Endothelial cell of umbilical vein (primary cell): Measurements from ENCODE around the gene BANK1. TPM values are rescaled to one million over a fixed set of nuclear protein-coding genes. Genes with fewer than 3 reads are reported as not detected.

ENCODE experiments used
- BruUV-seq: library from RNA; stranded (reverse); fragments of 400-500 nt; replicated peaks from 2 replicates; lab custom pipeline; 2021; lab: Mats Ljungman, UMichigan
- CTCF ChIA-PET: fragments of 300-600, 350-600 bp; sonication (Branson Sonifier 250); formaldehyde crosslinking; loops from one replicate; lab custom pipeline; 2021; ENCODE audit warnings: antibody characterized with exemption, inconsistent platforms; lab: Charles Lee
- POLR2A ChIA-PET: fragments of 300-600, 350-600 bp; sonication (Branson Sonifier 250); formaldehyde crosslinking; loops from one replicate; lab custom pipeline; 2021; ENCODE audit warnings: antibody characterized with exemption, inconsistent platforms; lab: Charles Lee
- DNase-seq: peaks from one replicate; pipeline ENCODE4 v3.0.0-alpha.2; 2011; ENCODE audit warnings: low read depth, low spot score
- FAIRE-seq: peaks from 2 replicates; lab custom pipeline; 2011; peaks lifted over from hg19 to GRCh38; lab: Jason Lieb, UNC
- H2AFZ ChIP-seq: 2 replicates; pipeline ENCODE4 v1.6.0; 2012; ENCODE audit warnings: low read depth, low read length, control low read depth, inconsistent platforms
- H3K27ac ChIP-seq: 2 replicates; pipeline ENCODE4 v1.5.1; 2011; ENCODE audit warnings: low read depth, mild to moderate bottlenecking, control low read depth, low read length, moderate library complexity; ENCODE audit not compliant: insufficient read depth
- H3K27me3 ChIP-seq, 2 experiments: 2 replicates each; pipeline versions ENCODE4 v1.6.0 to v1.6.1; 2011; ENCODE audit warnings: low read length in 2 of 2, mixed read lengths in 1 of 2; ENCODE audit not compliant: control insufficient read depth in 2 of 2, insufficient read depth in 2 of 2
- H3K36me3 ChIP-seq, 2 experiments: 2 replicates in 1 of 2; 3 replicates in 1 of 2; pipeline ENCODE4 v1.5.1; 2011; ENCODE audit warnings: low read length in 2 of 2, mild to moderate bottlenecking in 1 of 2, moderate library complexity in 1 of 2; ENCODE audit not compliant: control insufficient read depth in 2 of 2, insufficient read depth in 2 of 2; ENCODE audit errors: extremely low read depth in 1 of 2
- H3K4me1 ChIP-seq: 3 replicates; pipeline ENCODE4 v1.5.1; 2011; ENCODE audit warnings: mild to moderate bottlenecking, low read length; ENCODE audit not compliant: control insufficient read depth, insufficient read depth; ENCODE audit errors: extremely low read depth
- H3K4me2 ChIP-seq: 2 replicates; pipeline ENCODE4 v1.6.1; 2011; ENCODE audit warnings: low read length, control low read depth, mixed read lengths; ENCODE audit not compliant: insufficient read depth
- H3K4me3 ChIP-seq, 3 experiments: fragments of 200-600 bp in 1 of 3; sonication (generic), shearing (Covaris generic) in 1 of 3; replicated peaks in 1 of 3; 2 replicates each; pipeline ENCODE4 v1.5.1; 2011 to 2016; ENCODE audit warnings: control low read depth in 3 of 3, low read length in 3 of 3, mild to moderate bottlenecking in 2 of 3, inconsistent platforms in 1 of 3, low read depth in 1 of 3, moderate library complexity in 1 of 3; ENCODE audit not compliant: insufficient read depth in 1 of 3
- H3K79me2 ChIP-seq: 2 replicates; pipeline ENCODE4 v1.6.0; 2012; ENCODE audit warnings: low read length, inconsistent platforms; ENCODE audit not compliant: control insufficient read depth, insufficient read depth
- H3K9ac ChIP-seq: replicated peaks from 2 replicates; pipeline ENCODE3; 2011; ENCODE audit warnings: low read length, control low read depth; ENCODE audit not compliant: insufficient read depth; ENCODE audit errors: extremely low read depth
- H3K9me1 ChIP-seq: replicated peaks from 3 replicates; pipeline ENCODE4 v1.6.0; 2011; ENCODE audit warnings: mild to moderate bottlenecking, low read length; ENCODE audit not compliant: control insufficient read depth, insufficient read depth; ENCODE audit errors: extremely low read depth
- H3K9me3 ChIP-seq: replicated peaks from 2 replicates; pipeline ENCODE4 v1.5.1; 2012; ENCODE audit warnings: low read length, inconsistent platforms; ENCODE audit not compliant: control insufficient read depth, insufficient read depth
- H4K20me1 ChIP-seq: replicated peaks from 2 replicates; pipeline ENCODE3; 2011; ENCODE audit warnings: mild to moderate bottlenecking, low read length; ENCODE audit not compliant: control insufficient read depth, insufficient read depth; ENCODE audit errors: extremely low read depth
- EZH2 ChIP-seq: IDR thresholded peaks from 2 replicates; pipeline ENCODE4 v1.6.1; 2012; ENCODE audit warnings: borderline replicate concordance, low read depth, mild to moderate bottlenecking, moderate library complexity, low read length, inconsistent platforms; ENCODE audit not compliant: severe bottlenecking
- FOS ChIP-seq: IDR thresholded peaks from 2 replicates; pipeline ENCODE4 v1.6.1; 2011; ENCODE audit warnings: mild to moderate bottlenecking, low read length, moderate library complexity, borderline replicate concordance; ENCODE audit not compliant: insufficient read depth
- GATA2 ChIP-seq: IDR thresholded peaks from 2 replicates; pipeline ENCODE4 v1.7.0; 2011; ENCODE audit warnings: low read depth, mild to moderate bottlenecking, moderate library complexity, mixed read lengths, low read length; ENCODE audit not compliant: insufficient read length, insufficient read depth
- JUN ChIP-seq: IDR thresholded peaks from 2 replicates; pipeline ENCODE4 v1.6.1; 2011; ENCODE audit warnings: borderline replicate concordance, low read depth; ENCODE audit not compliant: insufficient read length, insufficient read depth
- MAX ChIP-seq: IDR thresholded peaks from 2 replicates; pipeline ENCODE4 v1.6.1; 2011; ENCODE audit not compliant: insufficient read depth, insufficient read length
- MYC ChIP-seq: IDR thresholded peaks from one replicate; pipeline ENCODE4 v1.6.1; 2011; ENCODE audit warnings: mild to moderate bottlenecking, low read depth, low read length
- POLR2A ChIP-seq: IDR thresholded peaks from 2 replicates; pipeline ENCODE4 v1.6.1; 2012; ENCODE audit warnings: low read depth, mild to moderate bottlenecking, control low read depth, low read length
- POLR2AphosphoS5 ChIP-seq: IDR thresholded peaks from 2 replicates; pipeline ENCODE4 v1.6.1; 2012; ENCODE audit warnings: low read depth, mild to moderate bottlenecking, control low read depth, low read length, moderate library complexity; ENCODE audit not compliant: insufficient read depth
- dilution Hi-C: fragments of 300-500 bp; cut with MboI; formaldehyde crosslinking; loops from one replicate; pipeline ENCODE4 v1.15.0; 2019; ENCODE audit warnings: low sequenced_read_pairs; ENCODE audit not compliant: extremely low pct_ligation_motif_present
- intact Hi-C: fragments of 100-400 bp; cut with micrococcal nuclease; formaldehyde crosslinking; loops from one replicate; pipeline ENCODE4 v1.10.0; 2022
- polyA plus RNA-seq, 4 experiments: library from polyadenylated mRNA; depleted of rRNA in 3 of 4; stranded (reverse) in 3 of 4; unstranded in 1 of 4; fragments of >200 nt; gene quantifications; 2 replicates each; pipeline versions ENCODE4 v1.2.1 to v1.2.3, GENCODE V29; 2011 to 2012; ENCODE audit warnings: missing spikeins in 1 of 4
- total RNA-seq: library from RNA; stranded (reverse); gene quantifications from 2 replicates; pipeline ENCODE4 v1.2.3, GENCODE V29; 2021
- TF ChIP-seq, protein P1 (sequence below), 2 donors: IDR thresholded peaks; 1 replicate in 1 of 2; 2 replicates in 1 of 2; pipeline ENCODE4 v1.5.1; 2011; ENCODE audit warnings: low read length in 2 of 2, mild to moderate bottlenecking in 2 of 2, moderate library complexity in 2 of 2, control low read depth in 1 of 2, inconsistent platforms in 1 of 2, low read depth in 1 of 2; ENCODE audit not compliant: insufficient read depth in 1 of 2; ENCODE audit errors: extremely low read depth in 1 of 2

The BANK1 gene
- total and polyA plus RNA-seq, 2 donors (not counting 3 experiments of a cell fraction or from before 2014, with no cell fraction given): 0.29 to 0.32 TPM

GRCh38 chr4:101970547-101971155, 180.1 kb downstream of the BANK1 start:
- CTCF ChIA-PET: interaction anchor here (1.1 to 1.4 kb wide), 3 partner anchors 10 to 28 kb away, joined by 3 to 4 read pairs (median 4); no protein-coding TSS in a partner anchor
- Histone ChIP-seq H3K9ac (no peak overlapping the region), H3K9me3 (no peaks in the 10 kb centered on the region), H3K4me2 (no peak overlapping the region), H3K4me1 (no peaks in the 10 kb centered on the region), H3K27me3 (no peaks in the 10 kb centered on the region), H3K9me1 (no peaks in the 10 kb centered on the region), H3K79me2 (no peaks in the 10 kb centered on the region), H3K27ac (no peak overlapping the region), H4K20me1 (no peaks in the 10 kb centered on the region), H3K4me3 (no peak overlapping the region), H3K36me3 (no peaks in the 10 kb centered on the region), H2AFZ (no peak overlapping the region)
- no TSS peak for BruUV-seq
- DNase-seq (no peak), FAIRE-seq (no peak)
- dilution Hi-C loops (no loop called here), intact Hi-C loops (no loop called here)
- POLR2A ChIA-PET: no interaction called here
- no peak for TF ChIP-seq POLR2AphosphoS5
- TF ChIP-seq EZH2: no peak

DNA sequence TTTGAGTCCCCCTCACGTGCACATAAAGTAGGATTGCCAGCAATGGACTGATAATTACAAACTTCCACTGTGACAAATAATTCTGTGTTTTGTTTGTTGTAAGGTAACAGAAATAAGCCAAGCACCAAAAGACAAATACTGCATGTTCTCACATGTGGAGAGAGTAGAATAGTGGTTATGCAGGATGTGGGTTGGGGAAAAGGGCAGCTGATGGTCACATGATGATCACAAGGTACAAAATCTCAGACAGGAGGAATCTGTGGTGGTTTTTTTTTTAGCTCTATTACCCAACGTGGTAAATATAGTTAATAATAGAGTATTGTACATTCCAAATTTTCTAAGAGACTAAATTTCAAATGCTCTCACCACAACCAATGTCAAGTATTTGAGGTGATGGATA, 182.3 kb downstream of the BANK1 start:
- Histone ChIP-seq H3K79me2 (no peaks in the 10 kb centered on the region), H3K9me3 (no peaks in the 10 kb centered on the region), H3K4me1 (peaks cover 12% of the 10 kb centered on the region), H3K9me1 (no peaks in the 10 kb centered on the region), H3K27ac (no peak overlapping the region), H2AFZ (no peak overlapping the region), H3K27me3 (no peaks in the 10 kb centered on the region), H3K9ac (no peak overlapping the region), H3K4me2 (no peak overlapping the region), H4K20me1 (no peaks in the 10 kb centered on the region), H3K36me3 (no peaks in the 10 kb centered on the region), H3K4me3 (no peak overlapping the region)
- DNase-seq (no peak), FAIRE-seq (no peak)
- CTCF ChIA-PET: interaction anchor here (1.0 to 1.5 kb wide), 3 partner anchors 15 to 79 kb away, joined by 3 to 4 read pairs (median 4); no protein-coding TSS in a partner anchor
- intact Hi-C loops (no loop called here), dilution Hi-C loops (no loop called here)
- BruUV-seq: no TSS peak
- POLR2A ChIA-PET: interaction anchor here (0.6 kb wide), 1 partner anchor 457 kb away, joined by 4 read pairs; no protein-coding TSS in a partner anchor
- no peak for TF ChIP-seq POLR2AphosphoS5
- no peak for TF ChIP-seq GATA2
- no peak for TF ChIP-seq JUN
- no peak for TF ChIP-seq FOS
- no peak for TF ChIP-seq EZH2
- no peak for TF ChIP-seq MYC
- no peak for TF ChIP-seq POLR2A
- TF ChIP-seq, protein P1, sequence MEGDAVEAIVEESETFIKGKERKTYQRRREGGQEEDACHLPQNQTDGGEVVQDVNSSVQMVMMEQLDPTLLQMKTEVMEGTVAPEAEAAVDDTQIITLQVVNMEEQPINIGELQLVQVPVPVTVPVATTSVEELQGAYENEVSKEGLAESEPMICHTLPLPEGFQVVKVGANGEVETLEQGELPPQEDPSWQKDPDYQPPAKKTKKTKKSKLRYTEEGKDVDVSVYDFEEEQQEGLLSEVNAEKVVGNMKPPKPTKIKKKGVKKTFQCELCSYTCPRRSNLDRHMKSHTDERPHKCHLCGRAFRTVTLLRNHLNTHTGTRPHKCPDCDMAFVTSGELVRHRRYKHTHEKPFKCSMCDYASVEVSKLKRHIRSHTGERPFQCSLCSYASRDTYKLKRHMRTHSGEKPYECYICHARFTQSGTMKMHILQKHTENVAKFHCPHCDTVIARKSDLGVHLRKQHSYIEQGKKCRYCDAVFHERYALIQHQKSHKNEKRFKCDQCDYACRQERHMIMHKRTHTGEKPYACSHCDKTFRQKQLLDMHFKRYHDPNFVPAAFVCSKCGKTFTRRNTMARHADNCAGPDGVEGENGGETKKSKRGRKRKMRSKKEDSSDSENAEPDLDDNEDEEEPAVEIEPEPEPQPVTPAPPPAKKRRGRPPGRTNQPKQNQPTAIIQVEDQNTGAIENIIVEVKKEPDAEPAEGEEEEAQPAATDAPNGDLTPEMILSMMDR (IDR thresholded peaks at IDR 0.05; ENCODE audit: extremely low read depth in 1 of 2, insufficient read depth in 1 of 2, low read depth in 1 of 2, low read length in 2 of 2): no peak
- no peak for TF ChIP-seq MAX
